ENCODE measurements around the gene PDCD4. TPM values are rescaled to one million over a fixed set of nuclear protein-coding genes. Genes with fewer than 3 reads are reported as not detected.

PDCD4 gene
- polyA plus RNA-seq, 1 of the 3 experiments (the other 2 are of a cell fraction), result 23.3 TPM

GRCh38 chr10:110885932-110886674 is 14.4 kb downstream of the PDCD4 start:
- no peaks in the 10 kb centered on the region for H3K9me3 ChIP-seq
- POLR2A ChIA-PET, result no interaction called here
- no peak for TF ChIP-seq FOXJ3 (CRISPR knock-in tag; IDR thresholded peaks at IDR 0.05)
- TF ChIP-seq REST (IDR thresholded peaks at IDR 0.05; ENCODE audit: low read depth, low read length), result no peak
- no peak for TF ChIP-seq JUND (IDR thresholded peaks at IDR 0.05)
- no peak for TF ChIP-seq USF2 (IDR thresholded peaks at IDR 0.05; ENCODE audit: borderline replicate concordance, low read depth, low read length)
- H3K9ac ChIP-seq, result no peak overlapping the region
- no peaks in the 10 kb centered on the region; a peak in 2 of 4 replicates for H3K4me1 ChIP-seq (ENCODE audit: control insufficient read depth in 1 of 2, insufficient read depth in 2 of 2, low read depth in 1 of 2, low read length in 1 of 2)
- WGBS (ENCODE audit: low lambda C conversion rate), result 64% methylated on average over 5 of the region's 5 CpGs
- no peak overlapping the region for H3K4me3 ChIP-seq (ENCODE audit: low read depth in 2 of 2, low read length in 1 of 2)
- H3F3A ChIP-seq (replicated peaks; ENCODE audit: insufficient read depth), result peaks cover 4% of the 10 kb centered on the region
- no peaks in the 10 kb centered on the region for H3K9me2 ChIP-seq
- H3K27me3 ChIP-seq (ENCODE audit: insufficient read depth), result no peaks in the 10 kb centered on the region
- H3K79me2 ChIP-seq (ENCODE audit: insufficient read depth), result no peaks in the 10 kb centered on the region
- no peak overlapping the region for H2AFZ ChIP-seq (ENCODE audit: low read depth)
- H3K4me2 ChIP-seq, result no peak overlapping the region
- H3K36me3 ChIP-seq (replicated peaks in 1 of 2; ENCODE audit: control insufficient read depth in 1 of 2, insufficient read depth in 2 of 2, low read length in 1 of 2), result peaks cover 73 to 90% of the 10 kb centered on the region in 2 experiments
- CTCF ChIA-PET, result interaction anchor here (1.0 to 2.2 kb wide), 4 partner anchors 7 to 137 kb away, joined by 3 to 7 read pairs (median 4); no protein-coding TSS in a partner anchor
- no peaks in the 10 kb centered on the region for H4K20me1 ChIP-seq (ENCODE audit: insufficient read depth)
- H3K27ac ChIP-seq (ENCODE audit: low read depth in 2 of 2, low read length in 1 of 2), result no peak overlapping the region
- DNase-seq, result no peak

GRCh38 chr10:110887560-110887959 is 15.8 kb downstream of the PDCD4 start:
- H2AFZ ChIP-seq (ENCODE audit: low read depth), result no peak overlapping the region
- WGBS (ENCODE audit: low lambda C conversion rate), result 100% methylated on average over 1 of the region's 1 CpG
- no peaks in the 10 kb centered on the region for H3K9me3 ChIP-seq
- ChIA-PET POLR2A (no interaction called here), CTCF (interaction anchor here (1.1 to 1.7 kb wide), 7 partner anchors 9 to 277 kb away, joined by 3 to 5 read pairs (median 4); no protein-coding TSS in a partner anchor)
- H3K4me3 ChIP-seq (ENCODE audit: low read depth in 2 of 2, low read length in 1 of 2), result no peak overlapping the region
- no peak overlapping the region for H3K4me2 ChIP-seq
- H3K9me2 ChIP-seq, result no peaks in the 10 kb centered on the region
- H3K27me3 ChIP-seq (ENCODE audit: insufficient read depth), result no peaks in the 10 kb centered on the region
- H3K79me2 ChIP-seq (ENCODE audit: insufficient read depth), result no peaks in the 10 kb centered on the region
- H3F3A ChIP-seq (replicated peaks; ENCODE audit: insufficient read depth), result peaks cover 4% of the 10 kb centered on the region
- DNase-seq, result no peak
- no peak overlapping the region for H3K9ac ChIP-seq
- no peaks in the 10 kb centered on the region for H4K20me1 ChIP-seq (ENCODE audit: insufficient read depth)
- H3K27ac ChIP-seq (ENCODE audit: low read depth in 2 of 2, low read length in 1 of 2), result no peak overlapping the region; a peak in 1 of 4 replicates
- peaks cover 62 to 82% of the 10 kb centered on the region in 2 experiments for H3K36me3 ChIP-seq (replicated peaks in 1 of 2; ENCODE audit: control insufficient read depth in 1 of 2, insufficient read depth in 2 of 2, low read length in 1 of 2)
- no peaks in the 10 kb centered on the region; a peak in 1 of 4 replicates for H3K4me1 ChIP-seq (ENCODE audit: control insufficient read depth in 1 of 2, insufficient read depth in 2 of 2, low read depth in 1 of 2, low read length in 1 of 2)
- TF ChIP-seq FOXJ3 (CRISPR knock-in tag; IDR thresholded peaks at IDR 0.05) (no peak), USF1 (IDR thresholded peaks at IDR 0.05; ENCODE audit: borderline replicate concordance, low read depth) (no peak), TEAD4 (IDR thresholded peaks at IDR 0.05; ENCODE audit: borderline replicate concordance, insufficient read depth) (no peak), ELF1 (IDR thresholded peaks at IDR 0.05) (no peak), GATA2 (CRISPR knock-in tag; IDR thresholded peaks at IDR 0.05) (no peak), ZBTB33 (IDR thresholded peaks at IDR 0.05; ENCODE audit: borderline replicate concordance, low read depth) (no peak), EP300 (IDR thresholded peaks at IDR 0.05; ENCODE audit: borderline replicate concordance in 1 of 2, low read depth in 1 of 2, low read length in 1 of 2) (no peak), IRF3 (IDR thresholded peaks at IDR 0.05; ENCODE audit: low read depth, low read length) (no peak), MAX (IDR thresholded peaks at IDR 0.05; ENCODE audit: low read depth) (no peak), MXI1 (IDR thresholded peaks at IDR 0.05; ENCODE audit: low read depth, low read length) (no peak)

Measured in SK-N-SH (cell line).